ENCODE data around the gene CELF4. TPM values are rescaled to one million over a fixed set of nuclear protein-coding genes. Genes with fewer than 3 reads are reported as not detected.

The CELF4 gene
- total and polyA plus RNA-seq, 2 donors (not counting 3 experiments of a cell fraction or from before 2014, with no cell fraction given) = not detected

- CTCF ChIA-PET = no interaction called here
Measured at GRCh38 chr18:37242826-37243560, 322.6 kb downstream of the CELF4 start.

More at GRCh38 chr18:37242826-37243560, 322.6 kb downstream of the CELF4 start:
- Histone ChIP-seq H3K36me3 (ENCODE audit: control insufficient read depth in 2 of 2, extremely low read depth in 1 of 2, insufficient read depth in 2 of 2, low read length in 2 of 2) (no peaks in the 10 kb centered on the region), H3K9me3 (replicated peaks; ENCODE audit: control insufficient read depth, insufficient read depth, low read length) (no peaks in the 10 kb centered on the region), H4K20me1 (replicated peaks; ENCODE audit: control insufficient read depth, extremely low read depth, insufficient read depth, low read length) (no peaks in the 10 kb centered on the region), H3K9me1 (replicated peaks; ENCODE audit: control insufficient read depth, extremely low read depth, insufficient read depth, low read length) (no peaks in the 10 kb centered on the region), H3K4me3 (replicated peaks in 1 of 3; ENCODE audit: insufficient read depth in 1 of 3, low read depth in 1 of 3, low read length in 3 of 3) (no peak overlapping the region), H3K9ac (replicated peaks; ENCODE audit: extremely low read depth, insufficient read depth, low read length) (no peak overlapping the region), H3K4me2 (ENCODE audit: insufficient read depth, low read length) (no peak overlapping the region), H3K4me1 (ENCODE audit: control insufficient read depth, extremely low read depth, insufficient read depth, low read length) (no peaks in the 10 kb centered on the region), H3K79me2 (ENCODE audit: control insufficient read depth, insufficient read depth, low read length) (no peaks in the 10 kb centered on the region), H3K27ac (ENCODE audit: insufficient read depth, low read depth, low read length) (no peak overlapping the region), H3K27me3 (ENCODE audit: control insufficient read depth in 2 of 2, insufficient read depth in 2 of 2, low read length in 2 of 2) (peaks cover 11 to 25% of the 10 kb centered on the region in 2 experiments), H2AFZ (ENCODE audit: low read depth, low read length) (no peak overlapping the region)
- FAIRE-seq (no peak), DNase-seq (ENCODE audit: low read depth, low spot score) (no peak)
- intact Hi-C loops (cut with micrococcal nuclease) (no loop called here), dilution Hi-C loops (cut with MboI; ENCODE audit: extremely low pct_ligation_motif_present, low sequenced_read_pairs) (no loop called here)
- no TSS peak for BruUV-seq (replicated peaks)
- TF ChIP-seq POLR2AphosphoS5 (IDR thresholded peaks at IDR 0.05; ENCODE audit: insufficient read depth, low read depth, low read length) (no peak), JUN (IDR thresholded peaks at IDR 0.05; ENCODE audit: borderline replicate concordance, insufficient read depth, insufficient read length, low read depth) (no peak), MYC (IDR thresholded peaks at IDR 0.05; ENCODE audit: low read depth, low read length) (no peak), FOS (IDR thresholded peaks at IDR 0.05; ENCODE audit: borderline replicate concordance, insufficient read depth, low read length) (no peak), MAX (IDR thresholded peaks at IDR 0.05; ENCODE audit: insufficient read depth, insufficient read length) (no peak), CTCF (IDR thresholded peaks at IDR 0.05; ENCODE audit: extremely low read depth in 1 of 2, insufficient read depth in 1 of 2, low read depth in 1 of 2, low read length in 2 of 2) (no peak), POLR2A (IDR thresholded peaks at IDR 0.05; ENCODE audit: low read depth, low read length) (no peak), EZH2 (IDR thresholded peaks at IDR 0.05; ENCODE audit: borderline replicate concordance, low read depth, low read length, severe bottlenecking) (no peak), GATA2 (IDR thresholded peaks at IDR 0.05; ENCODE audit: insufficient read depth, insufficient read length, low read depth, low read length) (no peak)
- POLR2A ChIA-PET = no interaction called here
